Dendritic cell treated with granulocyte-macrophage colony-stimulating factor and Interleukin-4, amounts not matched to agents 40 ng/mL and 50 ng/mL, for 4 days (primary cell): ENCODE results near the gene TMEM243.
A peak's percentile ranks its signal among the peaks of the same experiment; 100 is the strongest.
"Not testable (repeated sequence)": the region's sequence is repeated elsewhere in the genome, so short reads cannot be mapped to it uniquely, and the experiment has no call there.

ENCODE experiments used
- H3K27ac Mint-ChIP-seq: one replicate; pipeline ENCODE4 v1.8.0; 2022; ENCODE audit warnings: mild to moderate bottlenecking, mixed read lengths
- H3K27me3 Mint-ChIP-seq: one replicate; pipeline ENCODE4 v1.8.0; 2022; ENCODE audit warnings: mild to moderate bottlenecking, mixed read lengths
- H3K36me3 Mint-ChIP-seq: one replicate; pipeline ENCODE4 v1.8.0; 2022; ENCODE audit warnings: low read depth, mixed read lengths
- H3K4me1 Mint-ChIP-seq: one replicate; pipeline ENCODE4 v1.8.0; 2022; ENCODE audit warnings: low read depth, mixed read lengths
- H3K4me3 Mint-ChIP-seq: one replicate; pipeline ENCODE4 v1.8.0; 2022; ENCODE audit warnings: mild to moderate bottlenecking, moderate library complexity, mixed read lengths
- H3K9me3 Mint-ChIP-seq: one replicate; pipeline ENCODE4 v1.8.0; 2022; ENCODE audit warnings: mixed read lengths
- intact Hi-C: fragments of 100-400 bp; cut with micrococcal nuclease; formaldehyde crosslinking; loops from one replicate; pipeline ENCODE4 v1.15.0; 2022

Gene TMEM243

GRCh38 chr7:87219545-87220025, at the start of gene TMEM243:
Gene TMEM243, minus strand, starts transcription at chr7:87219732. Its CDS starts 229 bp downstream, at chr7:87219503.
- Mint-ChIP-seq H3K27ac (peak within 1 kb of the TSS; percentile 94), H3K9me3 (no peaks in the 10 kb centered on the region)
- intact Hi-C loops = loop anchor here (1.0 to 10.0 kb wide), 3 partner anchors 67 to 653 kb away; partner anchors contain the start of genes CROT and DMTF1

GRCh38 chr7:87267239-87267900, 47.8 kb upstream of the TMEM243 start:
- intact Hi-C loops = no loop called here
- Mint-ChIP-seq H3K4me1 (no peaks in the 10 kb centered on the region), H3K4me3 (no peak overlapping the region), H3K27ac (no peak overlapping the region), H3K9me3 (peaks cover 10% of the 10 kb centered on the region), H3K36me3 (no peaks in the 10 kb centered on the region), H3K27me3 (no peaks in the 10 kb centered on the region)

More at GRCh38 chr7:87219545-87220025, at the start of gene TMEM243:
- Mint-ChIP-seq H3K4me1 (peaks cover 30% of the 10 kb centered on the region), H3K27me3 (peaks cover 11% of the 10 kb centered on the region), H3K36me3 (peaks cover 19% of the 10 kb centered on the region), H3K4me3 (peak within 1 kb of the TSS; percentile 90)

GRCh38 chr7:87263537-87263936, 44.0 kb upstream of the TMEM243 start:
- no peak overlapping the region for H3K27ac Mint-ChIP-seq
- peaks cover 7% of the 10 kb centered on the region for H3K9me3 Mint-ChIP-seq
- no peaks in the 10 kb centered on the region for H3K36me3 Mint-ChIP-seq
- intact Hi-C loops = no loop called here
- H3K4me1 Mint-ChIP-seq = no peaks in the 10 kb centered on the region
- no peak overlapping the region for H3K4me3 Mint-ChIP-seq
- no peaks in the 10 kb centered on the region for H3K27me3 Mint-ChIP-seq

- Mint-ChIP-seq H3K27me3 (peaks cover under 1% of the 10 kb centered on the region), H3K9me3 (no peaks in the 10 kb centered on the region), H3K4me3 (no peak overlapping the region), H3K36me3 (no peaks in the 10 kb centered on the region), H3K4me1 (no peaks in the 10 kb centered on the region), H3K27ac (no peak overlapping the region)
- intact Hi-C loops = no loop called here
These were observed 34.1 kb upstream of the TMEM243 start for GRCh38 chr7:87253589-87254087.

GRCh38 chr7:87245671-87246070, 26.1 kb upstream of the TMEM243 start:
- H3K36me3 Mint-ChIP-seq, intact Hi-C loops, H3K27me3 Mint-ChIP-seq, H3K27ac Mint-ChIP-seq, H3K4me3 Mint-ChIP-seq, H3K4me1 Mint-ChIP-seq: not testable (repeated sequence)
- peaks cover 29% of the 10 kb centered on the region for H3K9me3 Mint-ChIP-seq

- H3K27ac Mint-ChIP-seq, H3K36me3 Mint-ChIP-seq, H3K4me1 Mint-ChIP-seq, H3K27me3 Mint-ChIP-seq, intact Hi-C loops, H3K9me3 Mint-ChIP-seq, H3K4me3 Mint-ChIP-seq: not testable (repeated sequence)
These were observed 19.0 kb upstream of the TMEM243 start for GRCh38 chr7:87238464-87239051.

GRCh38 chr7:87234949-87235348, 15.4 kb upstream of the TMEM243 start:
- peaks cover 6% of the 10 kb centered on the region for H3K27me3 Mint-ChIP-seq
- intact Hi-C loops = no loop called here
- H3K27ac Mint-ChIP-seq = no peak overlapping the region
- no peak overlapping the region for H3K4me3 Mint-ChIP-seq
- no peaks in the 10 kb centered on the region for H3K4me1 Mint-ChIP-seq
- H3K9me3 Mint-ChIP-seq = no peaks in the 10 kb centered on the region
- H3K36me3 Mint-ChIP-seq = no peaks in the 10 kb centered on the region

- no peak overlapping the region for H3K4me3 Mint-ChIP-seq
- intact Hi-C loops = no loop called here
- H3K9me3 Mint-ChIP-seq = no peaks in the 10 kb centered on the region
- no peaks in the 10 kb centered on the region for H3K36me3 Mint-ChIP-seq
- H3K27ac Mint-ChIP-seq = no peak overlapping the region
- peaks cover under 1% of the 10 kb centered on the region for H3K4me1 Mint-ChIP-seq
- H3K27me3 Mint-ChIP-seq = peaks cover 8% of the 10 kb centered on the region
These were observed 12.2 kb upstream of the TMEM243 start for GRCh38 chr7:87231711-87232110.

- Mint-ChIP-seq H3K4me3 (no peak overlapping the region), H3K27me3 (peaks cover 12% of the 10 kb centered on the region), H3K9me3 (no peaks in the 10 kb centered on the region), H3K36me3 (no peaks in the 10 kb centered on the region), H3K27ac (no peak overlapping the region), H3K4me1 (peaks cover 5% of the 10 kb centered on the region)
- intact Hi-C loops = no loop called here
These were observed 11.7 kb upstream of the TMEM243 start for GRCh38 chr7:87231258-87231657.

GRCh38 chr7:87226495-87226894, 7.0 kb upstream of the TMEM243 start:
- Mint-ChIP-seq H3K4me1 (peaks cover 7% of the 10 kb centered on the region), H3K36me3 (no peaks in the 10 kb centered on the region), H3K4me3 (no peak overlapping the region), H3K27ac (no peak overlapping the region), H3K9me3 (no peaks in the 10 kb centered on the region), H3K27me3 (peaks cover 14% of the 10 kb centered on the region)
- intact Hi-C loops = no loop called here

GRCh38 chr7:87225696-87226095, 6.2 kb upstream of the TMEM243 start:
- H3K4me1 Mint-ChIP-seq = peaks cover 12% of the 10 kb centered on the region
- no peaks in the 10 kb centered on the region for H3K9me3 Mint-ChIP-seq
- intact Hi-C loops = no loop called here
- H3K27me3 Mint-ChIP-seq = peaks cover 18% of the 10 kb centered on the region
- H3K36me3 Mint-ChIP-seq = no peaks in the 10 kb centered on the region
- no peak overlapping the region for H3K27ac Mint-ChIP-seq
- no peak overlapping the region for H3K4me3 Mint-ChIP-seq

GRCh38 chr7:87223666-87224065, 4.1 kb upstream of the TMEM243 start:
- Mint-ChIP-seq H3K27me3 (peaks cover 20% of the 10 kb centered on the region), H3K36me3 (peaks cover 17% of the 10 kb centered on the region), H3K4me1 (peaks cover 17% of the 10 kb centered on the region), H3K9me3 (no peaks in the 10 kb centered on the region), H3K27ac (no peak overlapping the region), H3K4me3 (no peak overlapping the region)
- intact Hi-C loops = no loop called here

- Mint-ChIP-seq H3K27ac (peak overlapping the region; percentile 94), H3K9me3 (no peaks in the 10 kb centered on the region), H3K4me1 (peaks cover 29% of the 10 kb centered on the region), H3K27me3 (peaks cover 13% of the 10 kb centered on the region), H3K4me3 (peak overlapping the region; percentile 90), H3K36me3 (peaks cover 19% of the 10 kb centered on the region)
- intact Hi-C loops = no loop called here
These were observed 1.2 kb upstream of the TMEM243 start for GRCh38 chr7:87220734-87221215.

- Mint-ChIP-seq H3K27ac (peak overlapping the region; percentile 94), H3K27me3 (peaks cover 11% of the 10 kb centered on the region), H3K9me3 (no peaks in the 10 kb centered on the region), H3K36me3 (peaks cover 19% of the 10 kb centered on the region), H3K4me1 (peaks cover 29% of the 10 kb centered on the region), H3K4me3 (peak overlapping the region; percentile 90)
- intact Hi-C loops = no loop called here
These were observed 648 bp upstream of the TMEM243 start for GRCh38 chr7:87220026-87220733.
